ENCODE measurements around the gene MIDN.

GRCh38 chr19:1245494-1246264 is 2.7 kb upstream of the MIDN start:
- TF ChIP-seq CTCF (IDR thresholded peaks at IDR 0.05), result no peak
- TF ChIP-seq POLR2A (IDR thresholded peaks at IDR 0.05), result no peak
- TF ChIP-seq POLR2AphosphoS5 (IDR thresholded peaks at IDR 0.05), result peak; percentile 31 to 60 (median 50)
